Brain pericyte (primary cell): ENCODE results near the gene WRNIP1.

Experiments used
- DNase-seq: peaks from one replicate; pipeline ENCODE4 v3.0.0-alpha.2; 2012; ENCODE audit warnings: low read depth, low spot score

WRNIP1 gene

DNA sequence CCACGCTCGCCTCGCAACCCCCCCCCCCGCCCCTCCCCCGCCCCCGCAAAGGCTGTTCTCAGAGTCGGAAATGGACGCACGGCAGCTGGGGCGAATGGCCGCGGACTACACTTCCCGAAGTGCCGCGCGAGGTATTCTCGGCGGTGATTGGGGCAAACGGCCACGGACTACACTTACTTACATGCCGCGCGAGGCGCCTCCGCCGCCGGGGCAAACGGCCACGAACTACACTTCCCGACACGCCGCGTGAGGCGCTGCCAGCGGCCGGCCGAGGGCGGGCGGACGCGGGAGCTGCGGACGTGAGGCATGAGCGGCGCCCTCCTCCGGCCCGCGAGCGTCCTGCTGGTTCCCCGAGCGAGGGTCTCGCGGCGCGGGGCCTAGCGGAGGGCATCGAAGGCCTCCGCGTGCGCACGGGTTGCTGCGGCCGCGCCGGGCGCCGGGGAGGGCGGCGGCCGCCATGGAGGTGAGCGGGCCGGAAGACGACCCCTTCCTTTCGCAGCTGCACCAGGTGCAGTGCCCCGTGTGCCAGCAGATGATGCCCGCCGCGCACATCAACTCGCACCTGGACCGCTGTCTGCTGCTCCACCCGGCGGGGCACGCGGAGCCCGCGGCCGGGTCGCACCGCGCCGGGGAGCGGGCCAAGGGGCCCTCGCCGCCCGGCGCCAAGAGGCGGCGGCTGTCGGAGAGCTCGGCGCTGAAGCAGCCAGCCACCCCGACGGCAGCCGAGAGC is at the start of gene WRNIP1:
TSS of gene WRNIP1 (plus strand) at position 228 of the 730 bp plus-strand sequence. CDS start at position 458, 230 bp downstream.
- peak; percentile 97 for DNase-seq

DNA sequence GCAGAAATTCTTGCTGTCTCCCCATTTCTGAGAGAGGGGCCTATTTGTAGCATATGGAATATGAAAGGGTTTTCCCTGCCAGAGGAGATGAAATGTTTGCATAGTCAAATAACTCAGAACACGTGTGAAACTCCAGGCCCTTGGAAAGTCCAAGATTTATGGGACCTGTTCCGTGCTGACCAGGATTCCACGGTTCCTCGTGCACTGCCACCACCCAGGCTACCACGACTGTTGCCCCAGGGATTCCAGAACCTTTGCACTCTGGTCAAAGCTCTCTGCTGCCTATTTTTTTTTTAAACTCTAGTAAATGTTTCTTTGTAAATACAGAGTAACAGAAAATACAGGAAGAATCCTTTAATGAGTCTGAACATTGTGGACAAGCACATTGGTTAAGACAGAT is 49.5 kb upstream of the WRNIP1 start:
- no peak for DNase-seq

DNA sequence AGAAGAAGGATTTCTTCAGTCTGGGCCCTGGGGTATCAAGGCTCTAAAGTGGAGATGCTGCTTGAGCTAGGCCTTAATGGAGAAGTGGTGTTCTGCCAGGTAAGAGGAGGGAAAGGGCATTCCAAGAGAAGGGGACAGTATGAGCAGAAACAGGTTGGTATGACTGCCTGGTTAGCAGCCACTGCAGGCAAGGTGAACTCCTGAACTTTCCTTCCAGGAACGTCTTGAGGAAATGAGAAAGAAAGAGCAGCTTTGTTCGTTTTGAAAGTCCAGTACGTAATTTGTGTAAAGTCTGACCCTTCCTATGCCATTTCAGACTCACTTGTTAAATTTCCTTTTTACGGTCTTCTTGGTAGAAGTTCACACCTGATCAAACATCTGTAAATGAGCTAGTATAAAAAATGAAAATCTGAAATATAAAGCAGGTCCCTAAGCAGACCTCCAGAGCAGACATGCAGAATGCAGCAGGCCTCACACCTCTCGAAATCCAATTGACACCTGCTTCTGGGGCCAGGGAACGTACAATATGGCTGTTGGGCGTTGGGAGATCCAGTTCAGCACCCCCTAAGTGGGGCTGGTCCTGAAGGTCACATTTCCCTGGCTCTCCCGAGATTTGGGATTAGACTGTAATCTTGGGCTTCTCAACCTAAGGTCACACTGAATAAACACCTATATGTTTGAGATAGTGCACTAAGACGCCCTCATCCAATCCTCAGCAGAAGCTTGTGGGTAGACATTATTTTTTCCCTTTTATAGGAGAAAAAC is 48.1 kb upstream of the WRNIP1 start:
- no peak for DNase-seq

DNA sequence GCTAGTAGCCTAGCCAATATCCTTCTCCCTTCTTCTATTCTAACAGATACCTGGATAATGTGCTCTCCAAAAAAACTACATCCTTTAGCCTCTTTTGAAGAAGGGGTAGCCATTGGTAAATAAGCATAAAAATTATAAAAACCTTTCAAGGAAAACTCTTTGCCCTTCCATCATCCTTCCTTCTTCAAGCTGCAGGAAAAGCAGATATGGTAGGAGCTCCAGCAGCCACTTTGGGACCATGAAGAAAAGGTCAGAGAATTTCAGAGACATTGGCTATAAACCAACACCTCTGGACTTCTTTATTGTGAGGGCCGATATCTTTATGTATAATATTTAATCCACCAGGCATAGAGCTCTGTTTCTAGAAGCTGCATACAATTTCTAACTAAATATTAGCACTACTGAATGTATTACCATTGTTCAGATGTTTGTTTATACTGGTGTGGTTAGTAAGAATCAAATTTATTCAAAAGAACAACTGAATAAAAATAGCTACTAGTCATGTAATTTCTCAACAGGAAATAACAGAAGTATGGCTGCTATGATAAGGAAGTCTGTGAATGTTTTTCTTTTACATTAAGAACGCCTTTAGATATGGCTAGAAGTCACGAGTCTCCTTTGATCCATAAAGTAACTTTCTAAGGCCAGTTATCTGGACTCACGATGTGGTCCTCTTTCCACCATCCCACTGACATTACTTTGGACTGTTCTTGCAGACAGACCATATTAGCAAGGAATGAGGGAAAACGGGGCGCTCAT is 46.7 kb upstream of the WRNIP1 start:
- DNase-seq = no peak

DNA sequence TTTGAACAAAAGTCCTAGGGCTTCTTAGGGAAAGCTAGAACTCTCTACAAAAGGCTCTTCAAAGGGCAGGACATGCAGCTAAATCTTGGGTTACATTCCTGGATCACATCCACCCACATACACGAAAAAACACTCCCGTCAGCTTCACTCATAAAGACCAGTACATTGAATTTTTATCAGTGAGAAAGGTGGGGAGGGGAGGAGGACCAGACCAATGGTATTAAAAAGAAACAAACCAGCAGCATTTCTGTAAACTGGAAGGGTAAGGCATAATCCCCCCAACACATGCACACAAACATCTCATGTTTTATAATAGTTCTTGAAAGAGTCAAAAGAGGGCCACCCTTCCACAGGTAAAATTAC is 46.1 kb upstream of the WRNIP1 start:
- DNase-seq = no peak

DNA sequence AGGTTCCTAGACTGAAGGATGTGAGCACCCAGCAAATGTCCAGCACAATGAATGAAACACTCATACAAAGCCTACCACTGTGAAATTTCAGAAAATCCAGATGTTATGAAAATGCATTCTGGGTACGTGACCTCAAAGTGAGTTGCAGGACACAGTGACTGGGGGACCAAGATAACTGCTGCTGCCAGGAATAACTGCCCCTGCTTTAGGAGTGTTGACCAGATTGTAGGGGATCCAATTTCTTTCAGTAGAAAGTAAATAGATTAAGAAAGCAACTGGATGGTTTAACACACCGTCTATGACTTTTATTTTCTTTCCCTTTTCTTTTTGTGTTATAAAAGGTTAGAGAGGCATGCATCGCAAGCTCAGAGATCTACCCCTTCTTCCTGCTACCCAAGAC is 44.0 kb upstream of the WRNIP1 start:
- no peak for DNase-seq

DNA sequence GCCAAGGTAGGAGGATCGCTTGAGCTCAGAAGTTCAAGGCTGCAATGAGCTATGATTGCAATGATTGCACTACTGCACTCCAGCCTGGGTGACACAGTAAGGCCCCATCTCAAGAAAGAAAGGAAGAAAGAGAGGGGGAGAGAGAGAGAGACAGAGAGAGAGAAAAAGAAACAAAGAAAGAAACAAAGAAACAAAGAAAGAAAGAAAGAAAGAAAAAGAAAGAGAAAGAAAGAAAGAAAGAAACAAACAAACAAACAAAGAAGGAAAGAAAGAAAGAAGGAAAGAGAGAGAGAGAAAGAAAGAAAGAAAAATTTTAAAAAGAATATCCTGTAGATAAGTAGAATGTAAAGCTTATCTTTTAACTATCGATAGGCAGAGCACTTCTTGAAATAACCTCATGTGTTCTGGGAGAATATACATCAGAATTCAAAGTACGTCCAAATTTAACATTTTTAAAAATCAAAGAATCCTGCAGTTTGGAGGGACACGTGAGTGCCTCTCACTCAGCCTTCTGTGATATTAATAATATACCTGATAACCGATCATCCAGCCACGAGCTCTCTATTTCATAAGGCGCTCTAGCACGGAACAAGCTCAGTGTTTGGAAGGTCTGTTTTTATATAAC is 39.7 kb upstream of the WRNIP1 start:
- no peak for DNase-seq

DNA sequence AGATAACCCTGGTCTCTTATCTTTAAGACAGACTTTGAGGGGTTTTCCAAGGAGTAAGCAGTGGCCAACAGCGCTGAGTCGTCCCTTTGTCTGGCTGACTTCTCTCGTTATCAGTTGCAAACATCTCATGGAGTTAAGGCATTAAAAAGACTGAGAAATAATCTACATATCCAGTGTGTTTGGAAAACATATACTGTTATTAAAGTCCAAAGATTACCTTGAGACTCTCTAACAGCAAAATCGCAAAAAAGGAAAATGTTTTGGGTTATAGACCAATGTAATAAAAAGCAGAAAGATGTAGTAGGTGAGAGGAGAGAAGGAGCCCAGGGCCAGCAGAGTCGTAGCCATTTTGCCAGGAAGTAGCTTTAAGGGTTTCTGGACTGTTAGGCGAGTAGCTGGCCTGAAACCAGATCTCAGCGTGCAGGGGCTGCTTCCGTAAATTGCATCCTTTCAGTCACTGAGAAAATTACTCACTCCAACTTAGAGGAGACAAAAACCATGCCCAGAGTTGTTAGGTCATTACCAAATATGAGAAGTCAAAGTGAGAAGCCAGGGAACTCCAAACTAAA is 39.1 kb upstream of the WRNIP1 start:
- DNase-seq = no peak

DNA sequence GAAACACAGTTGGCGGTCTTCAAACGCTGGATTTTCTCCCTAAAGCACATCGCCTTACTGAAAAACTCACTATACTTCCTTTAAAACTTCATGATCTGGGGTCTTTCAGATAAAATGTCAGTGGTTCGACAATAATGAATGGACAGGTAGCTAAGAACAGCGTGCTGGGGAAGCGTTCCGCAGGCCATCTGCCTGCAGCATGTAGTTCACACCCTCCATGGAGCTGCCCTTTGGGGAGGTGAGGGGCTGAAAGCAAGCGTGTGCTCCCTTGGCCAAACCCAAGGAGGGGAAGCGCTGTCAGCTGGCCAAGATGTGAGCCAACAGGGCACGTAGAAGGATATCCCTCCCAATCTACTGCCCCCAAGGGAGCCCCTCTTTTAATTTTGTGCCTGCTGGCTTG is 35.3 kb upstream of the WRNIP1 start:
- DNase-seq = no peak

DNA sequence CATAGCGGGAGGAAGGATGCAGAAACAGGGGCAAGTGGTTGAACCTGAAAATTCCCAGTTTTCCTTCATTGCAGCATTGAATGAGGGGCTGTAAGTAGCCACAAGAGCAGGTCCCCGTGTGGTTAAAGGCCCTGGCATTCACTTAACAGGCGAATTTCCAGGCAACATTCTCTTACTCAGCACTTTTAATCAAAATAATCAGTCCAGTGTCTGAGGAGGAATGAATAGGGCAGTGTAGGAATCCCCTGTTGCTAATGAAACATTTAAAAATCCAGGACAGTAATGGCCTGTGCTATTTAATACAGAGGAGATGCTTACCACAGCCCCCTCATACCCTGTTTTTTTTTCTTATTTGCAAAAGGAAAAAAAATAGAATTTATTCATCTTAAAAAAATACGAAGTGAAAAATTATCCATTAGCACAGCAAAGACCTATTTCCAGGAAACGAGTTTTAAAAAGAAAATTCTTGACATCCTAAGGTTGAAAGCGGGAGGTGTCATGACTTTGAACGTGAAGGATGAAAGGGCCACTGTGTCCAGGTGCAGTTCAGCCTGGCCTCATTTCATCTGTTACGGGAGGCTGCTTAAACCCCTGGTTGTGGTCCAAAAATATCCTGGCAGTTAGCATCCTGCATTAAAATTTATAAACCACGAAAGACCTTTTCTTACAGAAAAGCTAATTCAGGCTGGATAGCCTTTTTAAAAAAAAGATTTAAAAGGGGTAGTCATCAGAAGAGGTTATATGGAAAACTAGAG is 34.7 kb upstream of the WRNIP1 start:
- no peak for DNase-seq

DNA sequence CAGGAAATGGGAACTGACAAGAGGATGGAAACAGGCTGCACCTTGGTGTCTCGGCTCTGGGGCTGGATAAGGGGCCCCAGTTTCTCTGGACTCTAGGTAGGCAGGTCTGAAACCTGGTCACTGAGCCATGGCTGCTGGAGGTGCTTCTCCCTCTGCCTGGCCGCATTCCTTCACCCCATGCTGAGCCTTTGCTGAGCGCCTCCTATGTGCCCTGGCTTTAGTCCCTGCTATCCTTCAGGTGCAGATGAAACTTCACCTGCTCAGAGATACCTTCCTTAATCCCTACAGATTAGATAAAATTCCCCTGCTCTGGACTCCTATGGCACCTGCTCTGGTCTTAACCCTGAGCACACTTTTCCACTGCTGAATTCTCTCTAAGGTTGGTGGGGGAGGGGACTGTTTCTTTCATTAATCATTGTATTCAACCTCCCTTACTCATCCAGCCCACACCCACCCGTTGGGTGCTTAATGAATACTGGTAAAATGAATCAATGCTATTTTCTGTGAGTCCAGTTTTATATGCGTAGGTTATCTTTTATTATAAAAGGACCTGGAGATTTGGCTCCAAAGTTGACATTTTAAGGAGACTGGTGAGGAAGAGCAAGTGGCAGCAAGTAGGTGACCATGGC is 33.8 kb upstream of the WRNIP1 start:
- no peak for DNase-seq

DNA sequence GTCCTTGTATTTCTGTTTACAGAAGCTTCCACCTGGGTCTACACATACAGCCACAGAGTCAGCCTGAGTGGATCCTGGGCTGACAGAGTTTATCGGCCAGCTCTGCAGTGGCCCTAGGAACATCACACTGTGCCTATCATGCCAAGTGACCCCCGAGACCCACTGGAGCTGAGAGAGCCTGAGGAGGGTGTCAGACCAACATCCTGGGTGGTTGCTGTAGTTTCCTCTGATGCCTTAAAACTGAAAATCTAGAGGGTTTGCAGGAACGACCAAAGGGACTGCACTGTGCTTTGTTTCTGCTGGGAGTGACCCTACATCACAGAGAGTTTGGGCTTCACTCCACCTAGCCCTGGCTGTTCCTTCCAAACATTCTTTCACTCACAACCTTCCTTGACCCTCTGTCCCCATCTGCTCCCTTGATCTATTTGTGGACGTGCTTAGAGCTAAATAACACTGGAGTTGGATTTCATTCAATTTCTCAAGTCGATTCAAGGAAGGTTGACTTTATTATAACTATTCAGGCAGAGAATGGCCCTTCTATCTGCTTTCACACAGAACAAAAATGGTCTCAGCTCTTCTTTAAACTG is 32.6 kb upstream of the WRNIP1 start:
- no peak for DNase-seq

DNA sequence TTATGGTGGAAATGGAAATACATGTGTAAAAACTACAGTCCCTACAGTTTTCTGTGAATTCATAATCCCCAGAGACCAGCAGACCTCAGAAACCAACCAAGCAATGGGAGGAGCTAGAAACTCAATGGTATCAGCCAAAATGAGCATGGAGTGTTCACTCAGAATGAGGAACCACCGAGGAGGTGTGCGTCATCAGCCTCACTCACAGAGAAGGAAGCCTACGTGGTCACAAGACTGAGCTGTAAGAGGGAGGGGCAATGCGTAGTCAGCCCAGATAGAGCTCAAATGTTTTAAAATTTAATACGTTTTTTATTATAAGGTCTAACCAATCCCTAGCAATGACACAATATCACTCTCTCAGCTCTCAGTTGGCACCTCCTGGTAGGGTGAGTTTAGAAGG is 31.9 kb upstream of the WRNIP1 start:
- DNase-seq = no peak

DNA sequence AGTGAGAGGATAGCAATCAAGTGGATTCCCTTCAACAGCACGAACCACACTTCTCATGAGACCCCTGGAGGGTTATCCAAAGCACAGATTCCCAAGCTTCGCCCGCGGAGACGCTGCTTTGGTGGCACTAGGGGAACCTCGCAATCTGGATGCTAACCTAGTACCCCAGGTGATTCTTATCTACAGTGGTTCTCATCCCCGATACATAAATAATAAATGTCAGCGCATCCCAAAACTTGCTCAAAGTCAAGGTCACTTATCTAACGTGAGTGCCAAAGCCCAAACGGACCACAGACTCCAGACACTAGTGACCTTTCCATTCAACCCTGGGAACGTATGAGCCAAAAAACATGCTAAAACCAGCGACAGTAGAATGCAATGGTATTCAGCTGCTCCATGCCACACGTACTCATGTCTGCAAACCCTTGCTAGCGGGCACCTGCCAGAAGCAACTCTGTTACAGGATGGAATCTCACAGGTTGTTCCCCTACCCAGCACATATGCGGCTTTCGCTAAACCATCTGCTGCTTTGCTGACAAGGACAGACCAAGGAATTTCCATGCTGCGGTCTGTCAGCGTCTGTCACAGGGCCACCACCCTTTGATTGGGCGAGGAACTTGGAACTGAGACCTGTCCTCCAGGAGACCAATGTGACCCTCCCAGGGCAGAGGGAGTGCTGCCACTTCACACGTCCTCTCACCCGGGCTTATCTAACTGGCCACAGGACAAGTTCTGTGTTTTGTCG is 31.3 kb upstream of the WRNIP1 start:
- DNase-seq = no peak

DNA sequence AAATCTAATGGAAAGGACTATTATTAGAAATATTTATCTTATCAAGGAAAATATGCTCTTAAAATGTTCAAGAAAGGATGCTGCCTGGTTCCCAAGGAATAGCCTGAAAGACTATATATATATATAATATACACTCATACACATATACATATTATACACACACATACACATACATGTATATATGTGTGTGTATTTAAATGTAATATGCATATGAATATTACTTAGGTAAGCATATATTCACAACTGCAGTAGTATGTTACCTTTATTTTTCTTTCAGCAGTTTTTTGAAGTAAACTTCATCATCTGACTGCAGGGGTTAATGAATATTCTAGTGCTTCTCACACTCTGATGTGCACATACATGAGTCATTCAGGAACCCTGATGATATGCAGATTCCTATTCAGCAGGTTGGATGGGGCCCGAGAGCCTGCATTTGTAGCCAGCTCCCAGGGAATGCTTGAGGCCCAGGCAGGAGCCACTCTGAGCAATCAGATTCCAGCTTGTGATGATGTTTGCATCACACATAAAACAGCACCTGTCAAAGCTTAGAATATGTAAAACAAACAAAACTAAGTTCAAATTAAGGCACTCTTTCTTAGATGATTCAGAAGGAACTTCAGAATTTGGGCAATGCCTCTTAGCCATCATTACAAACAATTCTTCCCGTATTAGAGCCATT is 30.6 kb upstream of the WRNIP1 start:
- no peak for DNase-seq

DNA sequence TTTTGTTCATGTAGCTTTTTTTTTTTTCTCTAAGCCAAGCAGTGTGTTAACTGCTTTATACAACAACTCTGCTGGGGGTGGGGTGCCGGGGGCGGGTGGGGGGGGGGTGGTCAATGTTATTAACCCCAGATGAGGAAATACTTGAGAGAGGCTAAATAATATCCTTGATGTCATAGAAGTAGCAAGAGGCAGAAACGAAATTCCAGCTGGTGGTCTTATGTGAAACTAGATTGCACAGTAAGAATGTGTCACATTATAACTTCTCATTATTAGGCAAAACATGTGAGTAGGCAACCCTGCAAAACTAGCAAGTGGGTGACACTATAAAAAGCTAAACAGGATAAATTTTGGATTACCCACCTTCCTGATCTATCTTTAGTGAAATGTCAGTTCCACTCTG is 27.3 kb upstream of the WRNIP1 start:
- no peak for DNase-seq

DNA sequence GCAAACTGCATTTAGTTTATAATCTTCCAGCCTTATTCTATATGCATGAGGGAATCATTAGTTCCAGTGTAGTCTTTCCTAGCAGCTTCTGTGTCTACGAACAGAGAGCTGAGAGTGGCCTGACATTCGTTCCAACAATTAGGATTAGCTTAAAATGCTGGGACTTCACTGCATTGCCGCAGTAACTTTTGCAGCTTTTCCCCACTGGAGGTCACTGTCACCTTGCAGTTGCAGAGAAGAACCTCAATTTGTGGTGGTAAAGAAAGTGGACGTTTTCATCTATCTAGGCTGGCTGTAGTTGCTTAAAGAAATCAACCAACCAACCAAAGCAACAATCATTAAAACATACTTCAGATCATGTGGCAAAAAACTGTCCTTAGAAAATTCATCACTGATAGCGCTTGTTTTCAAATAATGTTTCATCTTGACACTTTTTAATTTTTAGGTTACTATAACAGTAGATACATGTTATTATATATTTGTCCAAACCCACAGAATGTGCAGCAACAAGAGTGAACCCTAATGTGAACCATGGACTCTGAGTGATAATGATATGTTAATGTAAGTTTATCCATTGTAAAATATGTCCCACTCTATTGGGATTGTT is 26.7 kb upstream of the WRNIP1 start:
- no peak for DNase-seq

DNA sequence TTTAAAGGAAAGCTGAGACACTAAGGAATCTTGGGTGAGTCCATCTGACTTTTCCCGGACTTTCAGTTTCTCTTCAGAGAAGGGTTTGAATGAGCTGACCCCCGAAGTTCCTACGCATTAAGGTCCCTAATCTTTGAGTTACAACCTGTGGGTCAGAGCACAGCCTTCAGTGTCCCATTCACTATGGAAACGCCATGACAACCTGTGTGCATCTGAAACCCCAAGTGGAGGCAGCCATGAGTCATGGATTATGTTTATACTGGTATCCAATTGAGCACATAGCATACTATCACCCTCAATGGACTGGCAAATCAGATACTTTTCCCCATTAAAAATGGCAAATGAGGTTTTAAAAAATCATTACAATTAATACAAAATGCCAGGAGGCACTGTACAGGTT is 25.9 kb upstream of the WRNIP1 start:
- DNase-seq = no peak

DNA sequence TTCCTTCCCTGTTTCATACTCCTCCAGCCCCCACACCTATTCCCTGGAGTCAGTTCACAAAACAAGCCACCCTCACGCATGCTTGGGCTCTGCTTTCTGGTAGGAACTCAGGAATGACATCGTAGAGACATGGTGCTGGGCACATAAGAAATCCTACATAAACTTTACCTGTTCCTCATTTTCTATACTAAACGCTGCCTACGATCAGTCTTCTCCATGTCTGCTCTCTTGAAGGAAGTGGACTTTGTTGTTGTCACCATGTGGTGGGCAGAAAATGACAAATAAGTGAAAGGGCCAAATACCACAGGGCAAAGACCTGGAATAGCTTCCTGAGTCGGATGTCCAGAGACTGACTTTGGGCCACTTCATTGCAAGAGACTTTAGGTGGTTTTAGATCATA is 24.6 kb upstream of the WRNIP1 start:
- no peak for DNase-seq
